ENCODE measurements around the gene FAM3D. TPM values are rescaled to one million over a fixed set of nuclear protein-coding genes. Genes with fewer than 3 reads are reported as not detected.

The FAM3D gene
- total RNA-seq, 1 donor from 2014 or later = 4.0 TPM

GRCh38 chr3:58630076-58630709, 36.4 kb downstream of the FAM3D start:
- TF ChIP-seq CTCF (IDR thresholded peaks at IDR 0.05) = peak; percentile 94
- intact Hi-C loops (cut with DNase I) = loop anchor here (5.0 kb wide), 1 partner anchor 63 kb away; no protein-coding TSS in a partner anchor
- Histone ChIP-seq H3K27me3 (peaks cover 12% of the 10 kb centered on the region), H3K4me1 (peaks cover 33% of the 10 kb centered on the region), H3K36me3 (no peaks in the 10 kb centered on the region), H3K27ac (no peak overlapping the region), H3K9me3 (no peaks in the 10 kb centered on the region), H3K4me3 (no peak overlapping the region)
- ATAC-seq (peak; percentile 78), DNase-seq (no peak)

GRCh38 chr3:58629629-58630028, 36.9 kb downstream of the FAM3D start:
- no peak overlapping the region for H3K4me3 ChIP-seq
- H3K4me1 ChIP-seq = peaks cover 33% of the 10 kb centered on the region
- H3K27ac ChIP-seq = peak overlapping the region; percentile 14
- intact Hi-C loops (cut with DNase I) = loop anchor here (5.0 kb wide), 1 partner anchor 62 kb away; no protein-coding TSS in a partner anchor
- no peak for TF ChIP-seq CTCF (IDR thresholded peaks at IDR 0.05)
- H3K9me3 ChIP-seq = no peaks in the 10 kb centered on the region
- H3K36me3 ChIP-seq = no peaks in the 10 kb centered on the region
- DNase-seq = no peak
- H3K27me3 ChIP-seq = peaks cover 7% of the 10 kb centered on the region
- ATAC-seq = no peak

GRCh38 chr3:58628823-58629562, 37.6 kb downstream of the FAM3D start:
- TF ChIP-seq CTCF (IDR thresholded peaks at IDR 0.05) = no peak
- Histone ChIP-seq H3K4me3 (no peak overlapping the region), H3K27ac (peak overlapping the region; percentile 14), H3K36me3 (no peaks in the 10 kb centered on the region), H3K9me3 (no peaks in the 10 kb centered on the region), H3K27me3 (peaks cover under 1% of the 10 kb centered on the region), H3K4me1 (peaks cover 33% of the 10 kb centered on the region)
- no peak for DNase-seq
- ATAC-seq = no peak
- intact Hi-C loops (cut with DNase I) = no loop called here

- H3K27me3 ChIP-seq = no peaks in the 10 kb centered on the region
- TF ChIP-seq CTCF (IDR thresholded peaks at IDR 0.05) = no peak
- no peak for DNase-seq
- H3K27ac ChIP-seq = peak overlapping the region; percentile 14
- H3K4me1 ChIP-seq = peaks cover 33% of the 10 kb centered on the region
- no peak overlapping the region for H3K4me3 ChIP-seq
- H3K36me3 ChIP-seq = no peaks in the 10 kb centered on the region
- H3K9me3 ChIP-seq = no peaks in the 10 kb centered on the region
- intact Hi-C loops (cut with DNase I) = no loop called here
- no peak for ATAC-seq
Observed at GRCh38 chr3:58627941-58628340, 38.6 kb downstream of the FAM3D start.

- intact Hi-C loops (cut with DNase I) = no loop called here
- Histone ChIP-seq H3K27ac (no peak overlapping the region), H3K4me3 (no peak overlapping the region), H3K36me3 (no peaks in the 10 kb centered on the region), H3K9me3 (no peaks in the 10 kb centered on the region), H3K4me1 (peaks cover 33% of the 10 kb centered on the region), H3K27me3 (no peaks in the 10 kb centered on the region)
- no peak for DNase-seq
- no peak for TF ChIP-seq CTCF (IDR thresholded peaks at IDR 0.05)
- peak; percentile 20 for ATAC-seq
Observed at GRCh38 chr3:58627570-58627885, 39.0 kb downstream of the FAM3D start.
